Sigmoid colon (tissue), 7 donors: ENCODE measurements around the gene CNGB1. TPM values are rescaled to one million over a fixed set of nuclear protein-coding genes. Genes with fewer than 3 reads are reported as not detected.

Experiments used
- DNase-seq: peaks from one replicate; pipeline ENCODE4 v3.0.0-alpha.2; 2019
- H3K27ac ChIP-seq, 4 donors: fragments of 200-600 bp; sonication (generic); one replicate each; pipeline ENCODE4 v1.5.1; 2016 to 2019; ENCODE audit warnings: mild to moderate bottlenecking in 1 of 4
- H3K27me3 ChIP-seq, 3 donors: fragments of 200-600 bp; sonication (generic); one replicate each; pipeline ENCODE4 v1.5.1; 2019; ENCODE audit warnings: mild to moderate bottlenecking in 1 of 3
- H3K36me3 ChIP-seq, 4 donors: fragments of 200-600 bp; sonication (generic); one replicate each; pipeline ENCODE4 v1.5.1; 2016 to 2019
- H3K4me1 ChIP-seq, 4 donors: fragments of 200-600 bp; sonication (generic); one replicate each; pipeline ENCODE4 v1.5.1; 2017 to 2019
- H3K4me3 ChIP-seq, 4 donors: fragments of 200-600 bp; sonication (generic); one replicate each; pipeline ENCODE4 v1.5.1; 2017 to 2019; ENCODE audit warnings: mild to moderate bottlenecking in 2 of 4, moderate library complexity in 1 of 4
- H3K9me3 ChIP-seq, 4 donors: fragments of 200-600 bp in 3 of 4; sonication (generic) in 3 of 4; one replicate each; pipeline versions ENCODE4 v1.5.1 to v1.6.1; 2013 to 2019
- EP300 ChIP-seq, 4 donors: sonication (generic); formaldehyde crosslinking; IDR thresholded peaks; one replicate each; pipeline ENCODE4 v1.6.1; 2017; ENCODE audit warnings: antibody characterized with exemption in 4 of 4
- POLR2A ChIP-seq, 2 donors: fragments of 450-650 bp; IDR thresholded peaks; one replicate each; pipeline ENCODE4 v1.6.1; 2016; ENCODE audit warnings: antibody characterized with exemption in 2 of 2, mild to moderate bottlenecking in 2 of 2, moderate library complexity in 2 of 2
- POLR2AphosphoS5 ChIP-seq, 4 donors: sonication (generic); formaldehyde crosslinking; IDR thresholded peaks; one replicate each; pipeline ENCODE4 v1.6.1; 2017; ENCODE audit warnings: antibody characterized with exemption in 4 of 4
- WGBS, 2 donors: extraction: QIAGEN DNeasy Blood & Tissue Kit; methylation state at CpG; one replicate each; pipeline ENCODE4 v1.1.7; 2013; 5-methylcytosine and 5-hydroxymethylcytosine counted together
- intact Hi-C: fragments of 100-400 bp; cut with DNase I; formaldehyde crosslinking; loops from one replicate; pipeline ENCODE4 v1.15.1; 2023
- polyA plus RNA-seq, 3 donors: library from polyadenylated mRNA; stranded (reverse); fragments of 200-250 nt; gene quantifications; one replicate each; pipeline ENCODE4 v1.2.3, GENCODE V29; 2013
- total RNA-seq, 4 donors: library from RNA; depleted of rRNA; stranded (reverse); fragments of >200 nt; gene quantifications; one replicate each; pipeline ENCODE4 v1.1.0, GENCODE V29; 2016
- TF ChIP-seq, protein P1 (sequence below), 4 experiments: fragments of 450-650 bp in 3 of 4; fragments of 200-600 bp in 1 of 4; IDR thresholded peaks; one replicate each; pipeline ENCODE4 v1.5.1; 2016 to 2019; ENCODE audit warnings: antibody characterized with exemption in 4 of 4, mild to moderate bottlenecking in 3 of 4, moderate library complexity in 2 of 4
- donor health status: healthy with polysubstance abuse.
- donor health status: Bipolar disorder and iron deficiency.
- donor health status: healthy.

Gene CNGB1
- total and polyA plus RNA-seq, 7 donors, result 0.70 to 13.0 (median 1.4) TPM; not detected in 3

DNA sequence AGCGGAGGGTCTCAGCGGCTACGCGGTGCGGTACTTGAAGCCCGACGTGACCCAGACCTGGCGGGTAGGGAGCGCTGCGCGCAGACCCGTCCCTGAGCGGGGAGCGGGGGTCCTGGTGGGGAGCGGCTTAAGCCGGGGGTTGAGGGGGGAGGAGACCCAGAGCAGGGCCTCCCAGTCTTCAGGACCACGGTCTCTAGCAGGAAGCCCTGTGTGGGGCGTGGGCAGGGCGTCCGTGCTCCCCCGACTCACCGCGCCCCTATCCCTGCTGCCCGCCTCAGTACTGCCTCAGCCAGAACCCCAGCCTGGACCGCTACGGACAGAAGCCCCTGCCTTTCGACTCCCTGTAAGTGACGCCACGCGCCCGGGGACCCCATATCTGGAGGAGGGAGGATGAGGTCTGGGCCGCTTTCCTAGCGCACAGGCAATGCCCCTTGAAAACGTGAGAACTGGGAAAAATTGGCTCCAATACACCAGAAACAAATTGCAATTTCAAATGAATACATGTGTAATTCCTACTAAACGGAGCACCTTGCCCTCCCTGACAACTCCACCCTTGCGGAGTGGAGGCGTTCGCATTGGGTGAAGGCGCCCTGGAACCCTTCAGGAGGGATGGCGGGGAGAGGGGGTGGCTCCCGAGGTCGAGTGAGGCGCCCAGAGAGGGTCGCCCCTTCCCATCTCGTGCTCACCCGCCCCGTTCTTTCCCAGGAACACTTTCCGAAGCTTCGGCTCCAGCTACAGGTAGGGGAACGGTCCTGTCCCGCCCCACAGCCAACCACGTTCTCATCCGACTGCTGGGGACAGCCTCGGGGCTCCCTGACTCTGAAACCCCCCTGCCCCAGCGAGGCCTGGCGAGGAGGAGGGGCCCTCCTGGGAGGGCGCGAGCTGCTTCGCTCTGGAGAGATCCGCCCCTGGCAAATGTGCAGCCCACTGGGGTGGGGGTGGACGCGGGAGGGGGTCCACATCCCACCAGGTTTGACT, 14.6 kb upstream of the CNGB1 start:
- H3K27me3 ChIP-seq, result peaks cover 0 to 8% (median 5%) of the 10 kb centered on the region in 3 donors
- TF ChIP-seq EP300 (IDR thresholded peaks at IDR 0.05) (no peak), POLR2A (IDR thresholded peaks at IDR 0.05) (no peak), POLR2AphosphoS5 (IDR thresholded peaks at IDR 0.05) (no peak)
- TF ChIP-seq, protein P1, sequence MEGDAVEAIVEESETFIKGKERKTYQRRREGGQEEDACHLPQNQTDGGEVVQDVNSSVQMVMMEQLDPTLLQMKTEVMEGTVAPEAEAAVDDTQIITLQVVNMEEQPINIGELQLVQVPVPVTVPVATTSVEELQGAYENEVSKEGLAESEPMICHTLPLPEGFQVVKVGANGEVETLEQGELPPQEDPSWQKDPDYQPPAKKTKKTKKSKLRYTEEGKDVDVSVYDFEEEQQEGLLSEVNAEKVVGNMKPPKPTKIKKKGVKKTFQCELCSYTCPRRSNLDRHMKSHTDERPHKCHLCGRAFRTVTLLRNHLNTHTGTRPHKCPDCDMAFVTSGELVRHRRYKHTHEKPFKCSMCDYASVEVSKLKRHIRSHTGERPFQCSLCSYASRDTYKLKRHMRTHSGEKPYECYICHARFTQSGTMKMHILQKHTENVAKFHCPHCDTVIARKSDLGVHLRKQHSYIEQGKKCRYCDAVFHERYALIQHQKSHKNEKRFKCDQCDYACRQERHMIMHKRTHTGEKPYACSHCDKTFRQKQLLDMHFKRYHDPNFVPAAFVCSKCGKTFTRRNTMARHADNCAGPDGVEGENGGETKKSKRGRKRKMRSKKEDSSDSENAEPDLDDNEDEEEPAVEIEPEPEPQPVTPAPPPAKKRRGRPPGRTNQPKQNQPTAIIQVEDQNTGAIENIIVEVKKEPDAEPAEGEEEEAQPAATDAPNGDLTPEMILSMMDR (IDR thresholded peaks at IDR 0.05), result no peak
- no peaks in the 10 kb centered on the region for H3K9me3 ChIP-seq
- peak overlapping the region in 3 of 4 donors; percentile 27 to 75 (median 51) for H3K27ac ChIP-seq
- H3K4me3 ChIP-seq, result peak overlapping the region; percentile 45 to 55 (median 50)
- no peaks in the 10 kb centered on the region for H3K36me3 ChIP-seq
- H3K4me1 ChIP-seq, result peaks cover 0 to 19% (median 17%) of the 10 kb centered on the region in 4 donors
- DNase-seq, result peak; percentile 70
- 20 to 22% methylated on average over 62 of the region's 62 CpGs for WGBS, 2 donors
- intact Hi-C loops, result no loop called here

DNA sequence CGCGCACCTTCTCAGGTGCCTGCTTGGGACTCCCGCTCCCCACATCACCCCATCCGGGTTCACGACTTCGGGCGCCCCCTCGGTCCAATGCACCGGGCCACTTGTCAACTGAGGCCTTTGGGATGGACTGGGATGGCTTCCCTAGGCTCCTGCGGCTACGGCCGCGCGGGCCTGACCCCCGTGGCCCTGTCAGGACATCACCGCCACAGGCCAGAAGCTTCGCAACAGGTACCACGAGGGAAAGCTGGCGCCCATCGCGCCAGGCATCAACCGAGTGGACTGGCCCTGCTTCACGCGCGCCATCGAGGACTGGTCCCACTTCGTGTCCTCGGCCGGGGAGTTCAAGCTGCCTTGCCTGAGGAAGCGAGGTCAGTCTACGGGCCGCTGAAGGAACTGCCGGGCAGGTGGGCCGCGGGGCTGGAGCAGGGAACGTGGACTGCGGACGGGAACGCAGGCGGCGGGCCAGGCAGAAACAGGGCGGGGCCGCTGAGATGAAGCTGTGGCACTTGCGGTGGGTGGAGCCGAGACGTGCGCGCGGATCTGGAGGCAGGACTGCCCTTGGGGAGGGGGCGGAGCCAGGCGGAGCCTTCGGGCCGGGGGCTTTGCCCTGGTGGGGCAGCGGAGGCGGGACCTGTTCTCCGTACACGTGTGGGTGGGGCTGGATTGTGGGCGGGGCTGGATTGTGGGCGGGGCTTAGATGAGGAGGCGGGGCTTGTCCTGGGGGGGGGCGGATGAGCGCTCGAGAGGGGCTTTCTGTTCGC, 13.7 kb upstream of the CNGB1 start:
- Histone ChIP-seq H3K4me3 (peak overlapping the region; percentile 45 to 55 (median 50)), H3K4me1 (peaks cover 0 to 19% (median 17%) of the 10 kb centered on the region in 4 donors), H3K9me3 (no peaks in the 10 kb centered on the region), H3K27ac (peak overlapping the region in 3 of 4 donors; percentile 27 to 75 (median 51)), H3K36me3 (no peaks in the 10 kb centered on the region), H3K27me3 (peaks cover 0 to 8% (median 5%) of the 10 kb centered on the region in 3 donors)
- TF ChIP-seq, protein P1 (IDR thresholded peaks at IDR 0.05), result no peak
- TF ChIP-seq POLR2AphosphoS5 (IDR thresholded peaks at IDR 0.05) (no peak), POLR2A (IDR thresholded peaks at IDR 0.05) (no peak), EP300 (IDR thresholded peaks at IDR 0.05) (no peak)
- 9 to 14% methylated on average over 64 of the region's 64 CpGs for WGBS, 2 donors
- intact Hi-C loops, result no loop called here
- DNase-seq, result peak; percentile 93

GRCh38 chr16:57982385-57982784, 11.5 kb upstream of the CNGB1 start:
- no peak for DNase-seq
- Histone ChIP-seq H3K4me3 (no peak overlapping the region), H3K27ac (no peak overlapping the region), H3K36me3 (no peaks in the 10 kb centered on the region), H3K9me3 (no peaks in the 10 kb centered on the region), H3K4me1 (peaks cover 0 to 19% (median 17%) of the 10 kb centered on the region in 4 donors), H3K27me3 (peaks cover 0 to 8% (median 5%) of the 10 kb centered on the region in 3 donors)
- intact Hi-C loops, result no loop called here
- no peak for TF ChIP-seq POLR2A (IDR thresholded peaks at IDR 0.05)
- no peak for TF ChIP-seq EP300 (IDR thresholded peaks at IDR 0.05)
- TF ChIP-seq, protein P1 (IDR thresholded peaks at IDR 0.05), result no peak
- no peak for TF ChIP-seq POLR2AphosphoS5 (IDR thresholded peaks at IDR 0.05)
- WGBS, 2 donors, result 73 to 79% methylated on average over 5 of the region's 5 CpGs

- no peak overlapping the region for H3K4me3 ChIP-seq
- TF ChIP-seq, protein P1 (IDR thresholded peaks at IDR 0.05), result no peak
- TF ChIP-seq EP300 (IDR thresholded peaks at IDR 0.05) (no peak), POLR2A (IDR thresholded peaks at IDR 0.05) (no peak), POLR2AphosphoS5 (IDR thresholded peaks at IDR 0.05) (no peak)
- intact Hi-C loops, result no loop called here
- DNase-seq, result no peak
- no peak overlapping the region for H3K27ac ChIP-seq
- no peaks in the 10 kb centered on the region for H3K9me3 ChIP-seq
- peaks cover 0 to 19% (median 17%) of the 10 kb centered on the region in 4 donors for H3K4me1 ChIP-seq
- 71 to 90% methylated on average over 7 of the region's 7 CpGs for WGBS, 2 donors
- H3K36me3 ChIP-seq, result no peaks in the 10 kb centered on the region
- H3K27me3 ChIP-seq, result peaks cover 0 to 8% (median 5%) of the 10 kb centered on the region in 3 donors
Measured at GRCh38 chr16:57981636-57982035, 10.7 kb upstream of the CNGB1 start.
